GM18502 (cell line): ENCODE data around the gene LRRC15.

Experiments
- ATAC-seq: cut with Tn5 transposase; IDR thresholded peaks from one replicate; pipeline ENCODE4 v1.9.1; 2021; ENCODE audit warnings: mild to moderate bottlenecking; ENCODE audit not compliant: unreplicated experiment, poor library complexity

The LRRC15 gene

GRCh38 chr3:194337965-194338753 lies 31.4 kb downstream of the LRRC15 start:
- ATAC-seq, result no peak

- ATAC-seq, result no peak
These were observed 32.8 kb downstream of the LRRC15 start for GRCh38 chr3:194336601-194337355.

GRCh38 chr3:194333981-194334320 lies 35.6 kb downstream of the LRRC15 start:
- no peak for ATAC-seq

- ATAC-seq, result peak; percentile 88
These were observed 36.1 kb downstream of the LRRC15 start for GRCh38 chr3:194333212-194333980.

- no peak for ATAC-seq
These were observed 36.7 kb downstream of the LRRC15 start for GRCh38 chr3:194332858-194333211.

GRCh38 chr3:194330579-194330978 lies 39.0 kb downstream of the LRRC15 start:
- ATAC-seq, result no peak

- ATAC-seq, result no peak
These were observed 39.4 kb downstream of the LRRC15 start for GRCh38 chr3:194330160-194330559.

- ATAC-seq, result no peak
These were observed 40.0 kb downstream of the LRRC15 start for GRCh38 chr3:194329583-194329965.

- no peak for ATAC-seq
These were observed 40.5 kb downstream of the LRRC15 start for GRCh38 chr3:194328942-194329582.

- no peak for ATAC-seq
These were observed 41.4 kb downstream of the LRRC15 start for GRCh38 chr3:194328053-194328657.

GRCh38 chr3:194327218-194328052 lies 42.1 kb downstream of the LRRC15 start:
- no peak for ATAC-seq

- no peak for ATAC-seq
These were observed 42.6 kb downstream of the LRRC15 start for GRCh38 chr3:194326968-194327217.

- ATAC-seq, result no peak
These were observed 43.2 kb downstream of the LRRC15 start for GRCh38 chr3:194326192-194326967.

- no peak for ATAC-seq
These were observed 44.0 kb downstream of the LRRC15 start for GRCh38 chr3:194325424-194326153.

GRCh38 chr3:194324823-194325327 lies 44.7 kb downstream of the LRRC15 start:
- ATAC-seq, result no peak

- peak; percentile 53 for ATAC-seq
These were observed 45.5 kb downstream of the LRRC15 start for GRCh38 chr3:194323785-194324735.

GRCh38 chr3:194322678-194323211 lies 46.8 kb downstream of the LRRC15 start:
- no peak for ATAC-seq
